Right kidney (tissue), 1 donor: ENCODE measurements around the gene GPR107.
A peak's percentile ranks its signal among the peaks of the same experiment; 100 is the strongest.

Experiments
- DNase-seq: peaks from one replicate; pipeline ENCODE4 v3.0.0-alpha.2; 2016

Gene GPR107

GRCh38 chr9:130110166-130110565 lies 56.5 kb downstream of the GPR107 start:
- no peak for DNase-seq

- no peak for DNase-seq
Observed at GRCh38 chr9:130110596-130111021, 56.9 kb downstream of the GPR107 start.

- DNase-seq = peak; percentile 53
Observed at GRCh38 chr9:130111786-130112537, 58.3 kb downstream of the GPR107 start.

GRCh38 chr9:130112538-130113151 lies 58.9 kb downstream of the GPR107 start:
- DNase-seq = no peak

- no peak for DNase-seq
Observed at GRCh38 chr9:130114741-130115140, 61.0 kb downstream of the GPR107 start.

- no peak for DNase-seq
Observed at GRCh38 chr9:130116346-130116745, 62.6 kb downstream of the GPR107 start.

GRCh38 chr9:130117376-130117775 lies 63.7 kb downstream of the GPR107 start:
- DNase-seq = no peak

- no peak for DNase-seq
Observed at GRCh38 chr9:130117816-130118632, 64.3 kb downstream of the GPR107 start.

GRCh38 chr9:130118841-130119518 lies 65.3 kb downstream of the GPR107 start:
- no peak for DNase-seq

- DNase-seq = no peak
Observed at GRCh38 chr9:130119519-130120298, 66.0 kb downstream of the GPR107 start.

GRCh38 chr9:130120299-130120587 lies 66.5 kb downstream of the GPR107 start:
- DNase-seq = no peak

GRCh38 chr9:130120832-130121231 lies 67.1 kb downstream of the GPR107 start:
- no peak for DNase-seq

- no peak for DNase-seq
Observed at GRCh38 chr9:130122456-130122855, 68.8 kb downstream of the GPR107 start.

GRCh38 chr9:130124085-130124860 lies 70.6 kb downstream of the GPR107 start:
- DNase-seq = no peak

GRCh38 chr9:130126721-130127433 lies 73.2 kb downstream of the GPR107 start:
- DNase-seq = no peak

- no peak for DNase-seq
Observed at GRCh38 chr9:130128251-130128650, 74.5 kb downstream of the GPR107 start.

GRCh38 chr9:130128733-130129431 lies 75.2 kb downstream of the GPR107 start:
- DNase-seq = no peak

GRCh38 chr9:130129432-130130061 lies 75.8 kb downstream of the GPR107 start:
- DNase-seq = no peak

GRCh38 chr9:130132746-130133145 lies 79.0 kb downstream of the GPR107 start:
- DNase-seq = no peak
